Posterior cingulate gyrus (tissue), 11 donors: Measurements from ENCODE around the gene PTPN5.
"Not testable (repeated sequence)": the region's sequence is repeated elsewhere in the genome, so short reads cannot be mapped to it uniquely, and the experiment has no call there.

Experiments used
- DNase-seq, 10 donors: peaks; one replicate each; pipeline versions ENCODE4 v3.0.0 to v3.0.0-alpha.2; 2020 to 2021; ENCODE audit warnings: mixed read lengths in 3 of 10
- intact Hi-C: fragments of 100-400 bp; cut with DNase I; formaldehyde crosslinking; loops from one replicate; pipeline ENCODE4 v1.15.1; 2023

PTPN5 gene

GRCh38 chr11:18698341-18699268 lies 93.0 kb downstream of the PTPN5 start, which contains the start of gene TMEM86A:
TMEM86A (plus strand) TSS chr11:18698779; CDS start chr11:18698887, 108 bp downstream.
- DNase-seq = peak; percentile 90 to 99 (median 94)
- intact Hi-C loops = loop anchor here (5.0 kb wide), 2 partner anchors 61 to 111 kb away; partner anchors contain the start of gene UEVLD

DNA sequence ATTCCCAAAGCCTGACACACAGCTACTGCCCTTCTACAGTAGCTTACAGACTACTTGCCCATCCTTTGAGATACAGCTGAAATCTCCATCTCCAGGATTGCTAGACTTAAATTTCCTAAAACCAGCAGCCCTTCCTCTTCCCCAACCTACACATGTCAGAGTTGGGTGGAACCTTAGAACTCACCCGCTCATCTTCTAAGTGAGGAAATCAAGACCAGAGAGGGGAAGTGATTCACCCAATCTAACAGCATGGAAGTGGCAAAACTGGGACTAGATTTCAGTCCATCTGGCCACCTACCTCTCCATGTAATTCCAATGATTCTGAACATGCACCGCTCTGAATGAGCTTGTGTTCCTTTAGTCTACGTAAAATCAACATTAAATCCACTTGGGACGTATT lies 94.0 kb downstream of the PTPN5 start:
- intact Hi-C loops = loop anchor here (5.0 kb wide), 2 partner anchors 60 to 110 kb away; partner anchors contain the start of gene UEVLD
- DNase-seq = no peak

DNA sequence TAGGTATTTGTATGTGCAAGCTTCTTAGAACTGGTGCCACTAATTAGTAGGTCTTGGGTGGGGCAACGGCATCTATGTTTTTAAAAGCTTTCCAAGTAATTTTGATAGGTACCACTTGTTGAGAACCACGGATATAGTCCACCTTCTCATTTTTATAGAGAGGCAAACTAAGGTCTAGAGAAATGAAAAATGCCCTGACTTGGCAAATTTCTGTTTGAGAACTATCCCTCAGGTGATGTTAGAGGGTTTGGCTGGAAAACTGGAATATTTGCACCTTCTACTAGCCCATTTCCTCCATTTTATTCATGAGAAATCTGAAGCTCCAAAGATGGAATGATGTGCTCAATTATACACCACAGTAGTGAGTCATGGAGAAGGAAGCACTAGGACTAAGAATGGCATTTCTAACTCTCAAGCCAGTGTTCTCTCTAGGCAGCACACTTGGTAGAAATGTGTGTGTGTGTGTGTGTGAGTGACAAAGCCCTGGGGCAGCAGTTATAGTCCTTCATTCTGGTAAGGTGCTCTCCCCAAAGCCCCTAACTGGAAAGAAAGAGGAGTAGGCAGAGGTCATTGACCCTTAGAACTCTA lies 94.9 kb downstream of the PTPN5 start:
- no peak for DNase-seq
- intact Hi-C loops = loop anchor here (5.0 kb wide), 2 partner anchors 59 to 109 kb away; partner anchors contain the start of gene UEVLD

GRCh38 chr11:18692941-18693760 lies 98.4 kb downstream of the PTPN5 start:
- DNase-seq = no peak
- intact Hi-C loops = no loop called here

DNA sequence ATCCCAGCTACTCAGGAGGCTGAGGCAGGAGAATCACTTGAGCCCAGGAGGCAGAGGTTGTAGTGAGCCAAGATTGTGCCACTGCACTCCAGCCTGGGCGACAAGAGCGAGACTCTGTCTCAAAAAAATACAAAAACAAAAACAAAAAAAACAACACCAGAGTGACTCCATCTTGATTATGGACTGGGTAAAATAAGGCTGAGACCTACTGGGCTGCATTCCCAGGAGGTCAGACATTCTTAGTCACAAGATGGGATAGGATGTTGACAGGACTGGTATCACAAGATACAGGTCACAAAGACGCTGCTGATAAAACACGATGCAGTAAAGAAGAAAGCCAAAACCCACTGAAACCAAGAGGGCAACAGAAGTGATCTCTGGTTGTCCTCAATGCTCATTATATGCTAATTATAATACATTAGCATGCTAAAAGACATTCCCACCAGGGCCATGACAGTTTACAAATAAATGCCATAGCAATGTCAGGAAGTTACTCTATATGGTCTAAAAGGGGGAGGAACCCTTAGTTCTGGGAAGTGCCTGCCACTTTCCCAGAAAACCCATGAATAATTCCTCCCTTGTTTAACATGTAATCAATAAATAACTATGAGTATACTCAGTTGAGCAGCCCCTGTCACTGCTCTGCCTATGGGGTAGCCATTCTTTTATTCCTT lies 100.0 kb downstream of the PTPN5 start:
- DNase-seq, intact Hi-C loops: not testable (repeated sequence)

- no peak for DNase-seq
- intact Hi-C loops = no loop called here
These were observed 107.3 kb downstream of the PTPN5 start for GRCh38 chr11:18684267-18684666.

DNA sequence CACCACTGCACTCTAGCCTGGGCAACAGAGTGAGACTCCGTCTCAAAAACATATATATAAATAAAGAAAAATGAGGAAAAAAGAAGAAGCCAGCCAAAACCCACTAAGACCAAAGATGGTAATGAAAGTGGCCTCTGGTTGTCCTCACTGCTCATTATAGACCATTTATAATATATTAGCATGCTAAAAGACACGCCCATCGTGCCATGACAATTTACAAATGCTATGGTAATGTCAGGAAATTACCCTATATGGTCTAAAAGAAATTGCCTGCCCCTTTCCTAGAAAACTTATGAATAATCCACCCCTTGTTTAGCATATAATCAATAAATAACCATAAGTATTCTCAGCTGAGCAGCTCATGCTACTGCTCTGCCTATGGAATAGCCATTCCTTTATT lies 109.1 kb downstream of the PTPN5 start:
- intact Hi-C loops = no loop called here
- DNase-seq = no peak

DNA sequence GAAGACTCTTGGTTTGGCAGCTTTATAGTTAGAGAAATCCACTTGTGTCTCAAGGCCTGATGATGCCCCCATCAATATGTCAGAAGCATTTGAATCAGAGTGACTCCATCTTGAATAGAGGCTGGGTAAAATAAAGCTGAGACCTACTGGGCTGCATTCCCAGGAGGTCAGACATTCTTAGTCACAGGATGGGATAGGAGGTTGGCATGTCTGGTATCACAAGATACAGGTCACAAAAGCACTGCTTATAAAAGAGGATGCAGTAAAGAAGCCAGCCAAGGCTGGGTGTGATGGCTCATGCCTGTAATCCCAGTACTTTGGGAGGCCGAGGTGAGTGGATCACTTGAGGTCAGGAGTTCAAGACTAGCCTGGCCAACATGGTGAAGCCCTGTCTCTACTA lies 109.6 kb downstream of the PTPN5 start:
- intact Hi-C loops, DNase-seq: not testable (repeated sequence)
